Measurements from ENCODE around the gene TNIK.

The TNIK gene

GRCh38 chr3:171443211-171443957 lies 16.8 kb downstream of the TNIK start:
- Histone ChIP-seq H3K36me3 (ENCODE audit: insufficient read depth, low read length) (no peaks in the 10 kb centered on the region), H3K4me2 (ENCODE audit: low read depth, low read length, poor library complexity, severe bottlenecking) (no peak overlapping the region), H3K9me3 (ENCODE audit: insufficient read depth, low read depth, low read length) (no peaks in the 10 kb centered on the region), H3K79me2 (ENCODE audit: insufficient read depth, low read length) (peaks cover 93% of the 10 kb centered on the region), H3K9me2 (replicated peaks; ENCODE audit: low read depth, low read length) (no peaks in the 10 kb centered on the region), H3K27me3 (ENCODE audit: insufficient read depth, low read length, poor library complexity, severe bottlenecking) (no peaks in the 10 kb centered on the region), H3F3A (ENCODE audit: low read depth) (no peaks in the 10 kb centered on the region), H2AFZ (ENCODE audit: low read length) (no peak overlapping the region), H3K9ac (ENCODE audit: low read depth, low read length, poor library complexity, severe bottlenecking) (no peak overlapping the region), H3K4me1 (ENCODE audit: insufficient read depth, low read length, poor library complexity, severe bottlenecking) (peaks cover 49% of the 10 kb centered on the region), H4K20me1 (ENCODE audit: insufficient read depth, low read length, poor library complexity, severe bottlenecking) (peaks cover 41% of the 10 kb centered on the region), H3K4me3 (ENCODE audit: low read length, poor library complexity, severe bottlenecking) (no peak overlapping the region)
- no peak for TF ChIP-seq CTCF (conservative IDR thresholded peaks at IDR 0.05; ENCODE audit: low read length)
- no peak for TF ChIP-seq EZH2phosphoT487 (IDR thresholded peaks at IDR 0.05; ENCODE audit: borderline replicate concordance)

GRCh38 chr3:171442184-171442583 lies 18.0 kb downstream of the TNIK start:
- Histone ChIP-seq H3K9me2 (replicated peaks; ENCODE audit: low read depth, low read length) (no peaks in the 10 kb centered on the region), H3K4me3 (ENCODE audit: low read length, poor library complexity, severe bottlenecking) (no peak overlapping the region), H3K9me3 (ENCODE audit: insufficient read depth, low read depth, low read length) (no peaks in the 10 kb centered on the region), H3K4me1 (ENCODE audit: insufficient read depth, low read length, poor library complexity, severe bottlenecking) (peaks cover 52% of the 10 kb centered on the region), H2AFZ (ENCODE audit: low read length) (no peak overlapping the region), H3K9ac (ENCODE audit: low read depth, low read length, poor library complexity, severe bottlenecking) (no peak overlapping the region), H4K20me1 (ENCODE audit: insufficient read depth, low read length, poor library complexity, severe bottlenecking) (peaks cover 39% of the 10 kb centered on the region), H3K4me2 (ENCODE audit: low read depth, low read length, poor library complexity, severe bottlenecking) (no peak overlapping the region), H3K36me3 (ENCODE audit: insufficient read depth, low read length) (no peaks in the 10 kb centered on the region), H3K27me3 (ENCODE audit: insufficient read depth, low read length, poor library complexity, severe bottlenecking) (no peaks in the 10 kb centered on the region), H3K79me2 (ENCODE audit: insufficient read depth, low read length) (peaks cover 96% of the 10 kb centered on the region), H3F3A (ENCODE audit: low read depth) (no peaks in the 10 kb centered on the region)
- no peak for TF ChIP-seq EZH2phosphoT487 (IDR thresholded peaks at IDR 0.05; ENCODE audit: borderline replicate concordance)
- TF ChIP-seq CTCF (conservative IDR thresholded peaks at IDR 0.05; ENCODE audit: low read length), result no peak

- TF ChIP-seq EZH2phosphoT487 (IDR thresholded peaks at IDR 0.05; ENCODE audit: borderline replicate concordance), result no peak
- TF ChIP-seq CTCF (conservative IDR thresholded peaks at IDR 0.05; ENCODE audit: low read length), result no peak
- peaks cover 53% of the 10 kb centered on the region for H3K4me1 ChIP-seq (ENCODE audit: insufficient read depth, low read length, poor library complexity, severe bottlenecking)
- no peaks in the 10 kb centered on the region for H3K36me3 ChIP-seq (ENCODE audit: insufficient read depth, low read length)
- no peaks in the 10 kb centered on the region for H3K9me3 ChIP-seq (ENCODE audit: insufficient read depth, low read depth, low read length)
- no peak overlapping the region for H3K4me3 ChIP-seq (ENCODE audit: low read length, poor library complexity, severe bottlenecking)
- H3F3A ChIP-seq (ENCODE audit: low read depth), result no peaks in the 10 kb centered on the region
- H3K9ac ChIP-seq (ENCODE audit: low read depth, low read length, poor library complexity, severe bottlenecking), result no peak overlapping the region
- peaks cover 34% of the 10 kb centered on the region for H4K20me1 ChIP-seq (ENCODE audit: insufficient read depth, low read length, poor library complexity, severe bottlenecking)
- no peak overlapping the region for H3K4me2 ChIP-seq (ENCODE audit: low read depth, low read length, poor library complexity, severe bottlenecking)
- H3K79me2 ChIP-seq (ENCODE audit: insufficient read depth, low read length), result peaks cover 96% of the 10 kb centered on the region
- H3K9me2 ChIP-seq (replicated peaks; ENCODE audit: low read depth, low read length), result no peaks in the 10 kb centered on the region
- H2AFZ ChIP-seq (ENCODE audit: low read length), result no peak overlapping the region
- no peaks in the 10 kb centered on the region for H3K27me3 ChIP-seq (ENCODE audit: insufficient read depth, low read length, poor library complexity, severe bottlenecking)
These were observed 18.8 kb downstream of the TNIK start for GRCh38 chr3:171441381-171441780.

All from Loucy (cell line).